Activated effector memory CD4-positive, alpha-beta T cell treated with anti-CD3 and anti-CD28 coated beads, Interleukin-2, amount 50 U/mL, for 16 hours (primary cell): Measurements from ENCODE around the gene UHRF1.
"Not testable (repeated sequence)": the region's sequence is repeated elsewhere in the genome, so short reads cannot be mapped to it uniquely, and the experiment has no call there.

Source experiments
- DNase-seq: peaks from one replicate; pipeline ENCODE4 v3.0.0-alpha.2; 2020

The UHRF1 gene

GRCh38 chr19:4909156-4909896, at the start of gene UHRF1:
Gene UHRF1 (plus strand): TSS chr19:4909501. CDS start chr19:4910886, 1,385 bp downstream.
- peak; percentile 68 for DNase-seq

GRCh38 chr19:4859697-4860096, 49.6 kb upstream of the UHRF1 start:
- DNase-seq = no peak

- DNase-seq = no peak
These were observed 48.2 kb upstream of the UHRF1 start for GRCh38 chr19:4861147-4861546.

GRCh38 chr19:4866595-4867424, 42.5 kb upstream of the UHRF1 start:
- peak; percentile 82 for DNase-seq

GRCh38 chr19:4867534-4868285, 41.6 kb upstream of the UHRF1 start, which contains the start of gene PLIN3:
Gene PLIN3 (minus strand): TSS chr19:4867667. CDS start chr19:4861394, 6,273 bp downstream.
- DNase-seq = peak; percentile 95

GRCh38 chr19:4868286-4868834, 40.9 kb upstream of the UHRF1 start:
- DNase-seq = no peak

GRCh38 chr19:4870025-4870700, 39.1 kb upstream of the UHRF1 start:
- no peak for DNase-seq

GRCh38 chr19:4871711-4872110, 37.6 kb upstream of the UHRF1 start:
- no peak for DNase-seq

- no peak for DNase-seq
These were observed 35.4 kb upstream of the UHRF1 start for GRCh38 chr19:4873930-4874329.

- DNase-seq = no peak
These were observed 31.4 kb upstream of the UHRF1 start for GRCh38 chr19:4877753-4878490.

GRCh38 chr19:4878491-4878968, 30.8 kb upstream of the UHRF1 start:
- no peak for DNase-seq

- no peak for DNase-seq
These were observed 30.3 kb upstream of the UHRF1 start for GRCh38 chr19:4879041-4879440.

- not testable (repeated sequence) for DNase-seq
These were observed 26.4 kb upstream of the UHRF1 start for GRCh38 chr19:4882874-4883273.

GRCh38 chr19:4884993-4885392, 24.3 kb upstream of the UHRF1 start:
- DNase-seq = not testable (repeated sequence)

GRCh38 chr19:4887803-4888202, 21.5 kb upstream of the UHRF1 start:
- not testable (repeated sequence) for DNase-seq

- DNase-seq = no peak
These were observed 20.1 kb upstream of the UHRF1 start for GRCh38 chr19:4889034-4889815.

- no peak for DNase-seq
These were observed 18.2 kb upstream of the UHRF1 start for GRCh38 chr19:4891066-4891465.

- DNase-seq = not testable (repeated sequence)
These were observed 16.3 kb upstream of the UHRF1 start for GRCh38 chr19:4892962-4893361.

- no peak for DNase-seq
These were observed 12.9 kb upstream of the UHRF1 start for GRCh38 chr19:4896372-4896771.

GRCh38 chr19:4897146-4897545, 12.2 kb upstream of the UHRF1 start:
- no peak for DNase-seq

- DNase-seq = not testable (repeated sequence)
These were observed 8.4 kb upstream of the UHRF1 start for GRCh38 chr19:4900879-4901278.
